DOHH2 (cell line): ENCODE measurements around the gene ZNF12.

Experiments used
- EZH2phosphoT487 ChIP-seq: fragments of 200-600 bp; sonication (generic); IDR thresholded peaks from 2 replicates; pipeline ENCODE4 v1.6.1; 2017; ENCODE audit warnings: borderline replicate concordance, mild to moderate bottlenecking, antibody characterized with exemption, low read length, moderate library complexity, mixed read lengths
- TF ChIP-seq, protein P1 (sequence below): fragments of 200-600 bp; sonication (generic); IDR thresholded peaks from one replicate; pipeline ENCODE4 v1.5.1; 2014; ENCODE audit warnings: antibody characterized with exemption, mild to moderate bottlenecking, low read depth, low read length; ENCODE audit not compliant: poor library complexity, severe bottlenecking

DNA sequence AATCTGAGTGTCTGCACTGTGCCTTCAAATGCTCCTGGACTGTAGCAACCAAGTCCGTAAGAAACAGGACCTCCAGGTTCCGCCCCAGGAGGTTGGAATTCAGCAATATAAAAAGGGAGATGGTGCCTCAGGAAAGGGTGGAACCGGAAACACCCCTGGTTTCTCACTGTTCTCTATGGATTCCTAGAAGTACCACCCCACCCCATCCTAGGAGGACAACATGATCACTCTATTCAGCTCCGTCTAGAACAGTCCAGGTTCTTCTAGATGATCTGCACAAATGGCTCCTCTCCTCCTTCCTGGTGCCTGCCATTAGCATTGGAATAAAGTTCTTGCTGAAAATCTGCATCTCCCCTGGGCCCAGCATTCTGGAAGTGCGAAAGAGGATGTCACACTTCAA is 7.6 kb upstream of the ZNF12 start:
- TF ChIP-seq, protein P1, sequence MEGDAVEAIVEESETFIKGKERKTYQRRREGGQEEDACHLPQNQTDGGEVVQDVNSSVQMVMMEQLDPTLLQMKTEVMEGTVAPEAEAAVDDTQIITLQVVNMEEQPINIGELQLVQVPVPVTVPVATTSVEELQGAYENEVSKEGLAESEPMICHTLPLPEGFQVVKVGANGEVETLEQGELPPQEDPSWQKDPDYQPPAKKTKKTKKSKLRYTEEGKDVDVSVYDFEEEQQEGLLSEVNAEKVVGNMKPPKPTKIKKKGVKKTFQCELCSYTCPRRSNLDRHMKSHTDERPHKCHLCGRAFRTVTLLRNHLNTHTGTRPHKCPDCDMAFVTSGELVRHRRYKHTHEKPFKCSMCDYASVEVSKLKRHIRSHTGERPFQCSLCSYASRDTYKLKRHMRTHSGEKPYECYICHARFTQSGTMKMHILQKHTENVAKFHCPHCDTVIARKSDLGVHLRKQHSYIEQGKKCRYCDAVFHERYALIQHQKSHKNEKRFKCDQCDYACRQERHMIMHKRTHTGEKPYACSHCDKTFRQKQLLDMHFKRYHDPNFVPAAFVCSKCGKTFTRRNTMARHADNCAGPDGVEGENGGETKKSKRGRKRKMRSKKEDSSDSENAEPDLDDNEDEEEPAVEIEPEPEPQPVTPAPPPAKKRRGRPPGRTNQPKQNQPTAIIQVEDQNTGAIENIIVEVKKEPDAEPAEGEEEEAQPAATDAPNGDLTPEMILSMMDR = no peak
- no peak for TF ChIP-seq EZH2phosphoT487
